MM.1S (cell line): Measurements from ENCODE around the gene NEGR1.

Experiments
- DNase-seq: peaks from one replicate; pipeline ENCODE4 v3.0.0-alpha.2; 2015
- H2AFZ ChIP-seq: fragments of 300-600 bp; sonication (generic); 2 replicates; pipeline ENCODE4 v1.6.0; 2016; ENCODE audit warnings: antibody characterized with exemption, low read length
- H3F3A ChIP-seq: fragments of 300-600 bp; sonication (generic); 2 replicates; pipeline ENCODE4 v1.6.1; 2016; ENCODE audit warnings: mild to moderate bottlenecking, antibody characterized with exemption, low read length, moderate library complexity, mixed read lengths; ENCODE audit not compliant: insufficient read depth
- H3K27ac ChIP-seq: fragments of 300-600 bp; sonication (generic); 2 replicates; pipeline ENCODE4 v1.5.1; 2016; ENCODE audit warnings: mild to moderate bottlenecking, low read length
- H3K27me3 ChIP-seq: fragments of 300-600 bp; sonication (generic); replicated peaks from 2 replicates; pipeline ENCODE4 v1.6.0; 2016; ENCODE audit warnings: low read length; ENCODE audit not compliant: insufficient read depth
- H3K36me3 ChIP-seq: fragments of 300-600 bp; sonication (generic); replicated peaks from 2 replicates; pipeline ENCODE4 v1.6.1; 2016; ENCODE audit warnings: mild to moderate bottlenecking, low read length, mixed read lengths; ENCODE audit not compliant: insufficient read depth
- H3K4me1 ChIP-seq: fragments of 300-600 bp; sonication (generic); 2 replicates; pipeline ENCODE4 v1.6.1; 2016; ENCODE audit warnings: low read length, mixed read lengths
- H3K4me2 ChIP-seq: fragments of 300-600 bp; sonication (generic); 2 replicates; pipeline ENCODE4 v1.6.0; 2016; ENCODE audit warnings: low read depth, low read length
- H3K4me3 ChIP-seq: fragments of 300-600 bp; sonication (generic); 2 replicates; pipeline ENCODE4 v1.5.1; 2016; ENCODE audit warnings: low read length, mixed read lengths
- H3K79me2 ChIP-seq: fragments of 300-600 bp; sonication (generic); 2 replicates; pipeline ENCODE4 v1.6.1; 2016; ENCODE audit warnings: mixed run types, low read length, mixed read lengths
- H3K9ac ChIP-seq: fragments of 300-600 bp; sonication (generic); 2 replicates; pipeline ENCODE4 v1.6.1; 2016; ENCODE audit warnings: low read length, mixed read lengths
- H3K9me2 ChIP-seq: fragments of 300-600 bp; sonication (generic); replicated peaks from 2 replicates; pipeline ENCODE4 v1.6.1; 2016; ENCODE audit warnings: mild to moderate bottlenecking, low read length, mixed read lengths; ENCODE audit not compliant: insufficient read depth
- H3K9me3 ChIP-seq: fragments of 300-600 bp; sonication (generic); replicated peaks from 2 replicates; pipeline ENCODE4 v1.6.1; 2016; ENCODE audit warnings: mild to moderate bottlenecking, low read length, mixed read lengths; ENCODE audit not compliant: insufficient read depth
- H4K20me1 ChIP-seq: fragments of 300-600 bp; sonication (generic); 2 replicates; pipeline ENCODE4 v1.6.1; 2016; ENCODE audit warnings: mild to moderate bottlenecking, low read length, moderate library complexity, mixed read lengths; ENCODE audit not compliant: insufficient read depth
- CTCF ChIP-seq: fragments of 300-600 bp; sonication (generic); IDR thresholded peaks from 2 replicates; pipeline ENCODE4 v1.5.1; 2016; ENCODE audit warnings: antibody characterized with exemption, low read length, mixed read lengths
- EZH2 ChIP-seq: fragments of 300-600 bp; sonication (generic); optimal IDR thresholded peaks from 2 replicates; pipeline ENCODE3; 2017; ENCODE audit warnings: low read depth, mild to moderate bottlenecking, antibody characterized with exemption, low read length, mixed read lengths
- EZH2phosphoT487 ChIP-seq: fragments of 300-600 bp; sonication (generic); IDR thresholded peaks from 2 replicates; pipeline ENCODE4 v1.6.1; 2018; ENCODE audit warnings: antibody characterized with exemption, low read length

Gene NEGR1

GRCh38 chr1:72097851-72098570 is 184.3 kb downstream of the NEGR1 start:
- Histone ChIP-seq H3K79me2 (no peaks in the 10 kb centered on the region), H3K9me2 (no peaks in the 10 kb centered on the region), H3K9me3 (no peaks in the 10 kb centered on the region), H2AFZ (no peak overlapping the region), H3F3A (no peaks in the 10 kb centered on the region), H3K4me3 (no peak overlapping the region), H3K4me2 (no peak overlapping the region), H3K9ac (no peak overlapping the region), H3K4me1 (no peaks in the 10 kb centered on the region), H3K27me3 (no peaks in the 10 kb centered on the region), H3K27ac (no peak overlapping the region), H3K36me3 (no peaks in the 10 kb centered on the region), H4K20me1 (no peaks in the 10 kb centered on the region)
- TF ChIP-seq EZH2 (no peak), EZH2phosphoT487 (no peak), CTCF (no peak)
- DNase-seq: no peak

- Histone ChIP-seq H3K9me3 (no peaks in the 10 kb centered on the region), H3K79me2 (no peaks in the 10 kb centered on the region), H3F3A (no peaks in the 10 kb centered on the region), H3K9ac (no peak overlapping the region), H3K27ac (no peak overlapping the region), H3K27me3 (no peaks in the 10 kb centered on the region), H3K4me1 (no peaks in the 10 kb centered on the region), H3K36me3 (no peaks in the 10 kb centered on the region), H3K4me2 (no peak overlapping the region), H3K9me2 (no peaks in the 10 kb centered on the region), H2AFZ (no peak overlapping the region), H3K4me3 (no peak overlapping the region), H4K20me1 (no peaks in the 10 kb centered on the region)
- TF ChIP-seq CTCF (no peak), EZH2phosphoT487 (no peak)
- DNase-seq: no peak
Observed at GRCh38 chr1:72094209-72094608, 188.1 kb downstream of the NEGR1 start.

- no peak for DNase-seq
- Histone ChIP-seq H3K4me1 (no peaks in the 10 kb centered on the region), H3K9me3 (no peaks in the 10 kb centered on the region), H3K9ac (no peak overlapping the region), H4K20me1 (no peaks in the 10 kb centered on the region), H3K27me3 (no peaks in the 10 kb centered on the region), H3K36me3 (no peaks in the 10 kb centered on the region), H3K79me2 (no peaks in the 10 kb centered on the region), H3K4me3 (no peak overlapping the region), H3K4me2 (no peak overlapping the region), H3F3A (no peaks in the 10 kb centered on the region), H3K9me2 (no peaks in the 10 kb centered on the region), H2AFZ (no peak overlapping the region), H3K27ac (no peak overlapping the region)
- TF ChIP-seq EZH2phosphoT487: no peak
- no peak for TF ChIP-seq EZH2
- no peak for TF ChIP-seq CTCF
Observed at GRCh38 chr1:72086394-72086793, 195.9 kb downstream of the NEGR1 start.
